OCI-M2 (cell line): ENCODE results near the gene BLOC1S2.
"Not testable (repeated sequence)": the region's sequence is repeated elsewhere in the genome, so short reads cannot be mapped to it uniquely, and the experiment has no call there.

Experiments used
- DNase-seq: peaks from one replicate; lab custom pipeline; 2025; ENCODE audit not compliant: unreplicated experiment; lab: John Stamatoyannopoulos, UW

Gene BLOC1S2

GRCh38 chr10:100292300-100292699 lies 5.8 kb upstream of the BLOC1S2 start:
- not testable (repeated sequence) for DNase-seq

- no peak for DNase-seq
Observed at GRCh38 chr10:100291356-100291755, 4.9 kb upstream of the BLOC1S2 start.

DNA sequence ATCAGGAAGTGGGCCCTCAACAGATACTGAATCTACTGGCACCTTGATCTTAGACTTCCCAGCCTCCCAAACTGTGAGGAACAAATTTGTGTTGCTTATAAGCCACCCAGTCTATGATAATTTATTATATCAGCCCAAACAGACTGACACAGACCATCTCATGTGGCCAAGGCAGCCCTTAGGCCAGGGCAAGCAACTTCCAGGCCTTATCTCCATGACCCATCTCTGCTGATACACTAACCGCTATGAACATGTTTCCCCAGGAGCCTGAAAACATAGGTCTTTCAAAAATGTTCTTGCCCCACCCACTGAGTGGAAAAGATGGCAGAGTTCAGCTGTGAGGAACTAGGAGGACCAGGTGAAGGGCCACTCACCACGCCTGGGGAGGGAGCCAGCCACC lies 3.2 kb upstream of the BLOC1S2 start:
- DNase-seq, result no peak

- no peak for DNase-seq
Observed at GRCh38 chr10:100288196-100288595, 1.7 kb upstream of the BLOC1S2 start.

- DNase-seq, result no peak
Observed at GRCh38 chr10:100287756-100288155, 1.3 kb upstream of the BLOC1S2 start.

GRCh38 chr10:100285326-100285725 lies 1.2 kb downstream of the BLOC1S2 start:
- not testable (repeated sequence) for DNase-seq

DNA sequence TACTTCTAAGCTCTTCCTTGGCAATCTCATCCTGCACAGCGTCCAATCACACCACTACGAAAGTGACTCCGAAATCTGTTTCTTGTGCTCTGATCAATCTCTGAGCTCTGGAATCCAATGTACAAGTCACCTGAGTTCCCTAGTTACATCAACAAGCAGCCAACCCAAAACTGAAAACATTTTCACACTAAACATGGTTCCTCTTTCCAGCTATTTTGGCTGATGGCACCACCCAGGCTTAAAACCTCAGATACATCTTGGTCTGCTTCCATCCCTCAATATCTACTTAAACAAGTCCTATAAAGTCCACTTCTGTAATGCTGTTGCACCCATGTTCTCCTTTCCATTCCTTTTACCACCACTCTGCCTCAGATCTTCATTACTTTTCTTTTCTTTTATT lies 3.6 kb downstream of the BLOC1S2 start:
- no peak for DNase-seq

GRCh38 chr10:100276971-100277370 lies 9.5 kb downstream of the BLOC1S2 start:
- DNase-seq, result not testable (repeated sequence)

DNA sequence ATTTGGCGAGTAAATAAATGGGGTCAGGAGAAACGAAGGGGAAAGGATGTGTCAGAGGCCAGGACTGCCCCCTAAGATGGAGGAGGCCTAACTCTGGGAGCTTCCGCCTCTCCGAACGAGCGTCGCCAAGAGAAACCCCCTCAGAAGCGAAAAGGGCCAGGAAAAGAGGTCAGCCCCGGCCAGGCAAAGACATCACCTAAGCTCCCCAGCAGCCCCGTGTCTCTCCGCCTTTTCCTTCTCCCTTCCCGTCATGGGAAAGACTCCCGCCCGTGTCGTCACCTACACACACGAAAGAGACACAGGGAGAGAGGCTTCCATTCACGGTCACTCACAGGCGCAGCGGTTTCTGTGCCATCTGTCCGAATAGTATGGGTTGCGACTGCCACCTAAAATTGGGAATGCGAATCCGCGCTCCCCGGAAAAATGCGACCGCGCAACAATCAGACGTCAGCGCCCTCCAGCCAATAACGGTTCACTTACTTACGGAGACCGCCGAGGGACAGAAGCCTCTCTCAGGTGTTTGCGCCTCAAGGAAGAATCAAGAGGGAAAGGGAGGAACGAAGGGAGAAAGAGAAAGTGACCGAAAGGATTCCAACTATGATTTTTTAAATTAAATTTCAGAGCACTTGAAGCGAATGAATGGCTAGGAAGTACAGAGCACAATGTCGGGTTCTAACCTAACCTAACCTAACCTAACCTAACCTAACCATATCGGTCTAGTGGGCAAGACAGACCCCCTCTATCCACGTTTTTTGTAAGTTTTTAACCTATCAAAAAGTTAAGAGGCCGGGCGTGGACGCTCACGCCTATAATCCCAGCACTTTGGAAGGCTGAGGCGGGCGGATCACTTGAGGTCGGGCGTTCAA lies 19.0 kb downstream of the BLOC1S2 start, which contains the start of gene CWF19L1:
CWF19L1 (minus strand) TSS at position 400 of the 866 bp plus-strand sequence; CDS start at position 355, 45 bp downstream.
- DNase-seq, result peak; percentile 11

- DNase-seq, result no peak
Observed at GRCh38 chr10:100265821-100266485, 20.5 kb downstream of the BLOC1S2 start.

GRCh38 chr10:100254191-100254590 lies 32.3 kb downstream of the BLOC1S2 start:
- DNase-seq, result no peak

- no peak for DNase-seq
Observed at GRCh38 chr10:100253041-100253440, 33.4 kb downstream of the BLOC1S2 start.

GRCh38 chr10:100248820-100249219 lies 37.7 kb downstream of the BLOC1S2 start:
- DNase-seq, result no peak

- DNase-seq, result no peak
Observed at GRCh38 chr10:100245484-100246220, 40.8 kb downstream of the BLOC1S2 start.

DNA sequence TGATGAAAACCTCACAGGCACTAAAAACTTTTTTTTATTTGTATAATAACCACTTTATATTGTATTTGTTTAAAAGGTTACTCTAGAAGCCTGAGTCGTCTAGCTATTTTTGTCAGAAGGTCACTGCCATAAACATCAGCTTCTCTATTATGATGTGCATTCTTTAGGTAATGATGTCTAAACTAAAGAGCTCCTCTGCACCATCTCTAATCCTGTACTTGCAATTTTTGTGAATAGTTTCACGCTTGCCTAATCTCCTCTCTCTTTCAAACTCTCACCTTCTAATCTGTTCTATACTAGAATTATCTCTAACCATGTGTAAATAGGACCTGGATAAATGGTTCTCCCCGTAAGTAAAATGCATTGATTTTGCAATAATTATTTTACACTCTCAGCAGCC lies 46.6 kb downstream of the BLOC1S2 start:
- DNase-seq, result no peak

GRCh38 chr10:100238429-100238828 lies 48.1 kb downstream of the BLOC1S2 start:
- DNase-seq, result no peak

- no peak for DNase-seq
Observed at GRCh38 chr10:100232101-100232500, 54.4 kb downstream of the BLOC1S2 start.

DNA sequence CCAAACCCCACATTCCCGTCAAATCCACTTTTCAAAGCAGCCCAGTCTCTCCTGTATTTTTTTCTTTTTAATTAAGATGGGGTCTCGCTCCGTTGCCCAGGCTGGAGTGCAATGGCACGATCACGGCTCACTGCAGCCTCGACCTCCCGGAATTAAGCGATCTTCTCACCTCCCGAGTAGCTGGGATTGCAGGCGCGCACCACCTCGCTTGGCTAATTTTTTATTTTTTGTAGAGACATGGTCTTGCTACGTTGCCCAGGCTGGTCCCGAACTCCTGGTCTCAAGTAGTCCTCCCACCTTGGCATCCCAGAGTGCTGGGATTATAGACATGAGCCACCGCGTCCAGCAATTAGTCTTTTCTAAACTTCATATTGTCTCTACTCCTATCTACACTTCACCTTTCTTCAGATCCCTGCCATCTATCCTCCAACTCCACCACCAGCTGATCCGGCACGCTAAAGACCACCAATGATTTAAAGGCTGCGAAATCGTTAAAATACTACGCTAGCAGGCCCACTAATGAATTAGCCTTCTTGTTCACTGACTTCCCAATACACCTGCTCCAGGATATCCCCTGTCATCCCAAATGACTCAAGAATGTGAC lies 56.6 kb downstream of the BLOC1S2 start:
- DNase-seq, result no peak

GRCh38 chr10:100223879-100224278 lies 62.6 kb downstream of the BLOC1S2 start:
- DNase-seq, result no peak
